ENCODE measurements around the gene TBC1D9.

- TF ChIP-seq EZH2 (optimal IDR thresholded peaks at IDR 0.05; ENCODE audit: low read depth, low read length) (no peak), CTCF (IDR thresholded peaks at IDR 0.05; ENCODE audit: low read length) (no peak), EZH2phosphoT487 (IDR thresholded peaks at IDR 0.05; ENCODE audit: low read length) (no peak)
Observed at GRCh38 chr4:140742838-140743193, 13.4 kb downstream of the TBC1D9 start.

All from MM.1S (cell line).